Transverse colon (tissue), 4 donors: ENCODE data around the gene AGFG1.

Experiments
- CTCF ChIP-seq, 5 experiments: fragments of 200-600 bp in 3 of 5; fragments of 450-650 bp in 2 of 5; sonication (generic) in 3 of 5; IDR thresholded peaks; 1 replicate in 2 of 5; 2 replicates in 3 of 5; pipeline ENCODE4 v1.5.1; 2016 to 2017; ENCODE audit warnings: antibody characterized with exemption in 5 of 5, inconsistent platforms in 3 of 5, mild to moderate bottlenecking in 2 of 5, moderate library complexity in 1 of 5
- EP300 ChIP-seq: sonication (generic); formaldehyde crosslinking; IDR thresholded peaks from one replicate; pipeline ENCODE4 v1.6.1; 2017; ENCODE audit warnings: antibody characterized with exemption, low read depth
- POLR2A ChIP-seq: fragments of 450-650 bp; IDR thresholded peaks from one replicate; pipeline ENCODE4 v1.6.1; 2016; ENCODE audit warnings: antibody characterized with exemption, mild to moderate bottlenecking, moderate library complexity
- POLR2AphosphoS5 ChIP-seq, 3 donors: sonication (generic); formaldehyde crosslinking; IDR thresholded peaks; one replicate each; pipeline ENCODE4 v1.6.1; 2016; ENCODE audit warnings: antibody characterized with exemption in 3 of 3

- peak in 1 of 5 experiments; percentile 9 for TF ChIP-seq CTCF (IDR thresholded peaks at IDR 0.05)
- TF ChIP-seq POLR2AphosphoS5 (IDR thresholded peaks at IDR 0.05), result no peak
- no peak for TF ChIP-seq POLR2A
- TF ChIP-seq EP300, result no peak
These were observed 8.0 kb downstream of the AGFG1 start for GRCh38 chr2:227479865-227480475.
